ENCODE measurements around the gene ENO2.

DNA sequence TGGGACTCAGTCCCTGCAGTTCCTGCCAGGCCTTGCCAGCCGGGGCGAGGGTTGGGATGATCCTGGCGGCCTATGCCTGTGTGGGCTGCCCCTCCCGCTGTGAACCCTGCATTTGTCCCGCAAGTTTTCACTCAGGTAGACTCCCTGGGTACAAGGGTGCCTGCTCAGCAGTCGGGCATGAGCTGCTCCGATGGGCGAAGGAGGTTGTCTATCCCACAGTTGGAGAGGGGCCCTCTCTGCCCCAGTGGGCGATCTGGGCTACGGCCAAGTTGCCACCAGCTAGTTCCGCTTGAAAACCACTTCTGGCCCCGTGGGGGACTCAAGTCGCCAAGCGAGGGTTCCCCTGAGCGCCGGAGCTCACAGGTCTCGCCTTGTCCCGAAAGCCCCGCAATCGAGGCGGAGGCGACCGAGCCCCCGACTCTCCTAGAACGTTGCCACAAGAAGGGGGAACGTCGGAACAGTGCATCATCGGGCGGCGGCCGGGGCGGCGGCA is 47.4 kb upstream of the ENO2 start:
- TF ChIP-seq POLR2AphosphoS5 (IDR thresholded peaks at IDR 0.05; ENCODE audit: low read depth): no peak
- TF ChIP-seq, protein P1, sequence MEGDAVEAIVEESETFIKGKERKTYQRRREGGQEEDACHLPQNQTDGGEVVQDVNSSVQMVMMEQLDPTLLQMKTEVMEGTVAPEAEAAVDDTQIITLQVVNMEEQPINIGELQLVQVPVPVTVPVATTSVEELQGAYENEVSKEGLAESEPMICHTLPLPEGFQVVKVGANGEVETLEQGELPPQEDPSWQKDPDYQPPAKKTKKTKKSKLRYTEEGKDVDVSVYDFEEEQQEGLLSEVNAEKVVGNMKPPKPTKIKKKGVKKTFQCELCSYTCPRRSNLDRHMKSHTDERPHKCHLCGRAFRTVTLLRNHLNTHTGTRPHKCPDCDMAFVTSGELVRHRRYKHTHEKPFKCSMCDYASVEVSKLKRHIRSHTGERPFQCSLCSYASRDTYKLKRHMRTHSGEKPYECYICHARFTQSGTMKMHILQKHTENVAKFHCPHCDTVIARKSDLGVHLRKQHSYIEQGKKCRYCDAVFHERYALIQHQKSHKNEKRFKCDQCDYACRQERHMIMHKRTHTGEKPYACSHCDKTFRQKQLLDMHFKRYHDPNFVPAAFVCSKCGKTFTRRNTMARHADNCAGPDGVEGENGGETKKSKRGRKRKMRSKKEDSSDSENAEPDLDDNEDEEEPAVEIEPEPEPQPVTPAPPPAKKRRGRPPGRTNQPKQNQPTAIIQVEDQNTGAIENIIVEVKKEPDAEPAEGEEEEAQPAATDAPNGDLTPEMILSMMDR (IDR thresholded peaks at IDR 0.05; ENCODE audit: insufficient read depth, low read length): no peak
- TF ChIP-seq, protein P2, sequence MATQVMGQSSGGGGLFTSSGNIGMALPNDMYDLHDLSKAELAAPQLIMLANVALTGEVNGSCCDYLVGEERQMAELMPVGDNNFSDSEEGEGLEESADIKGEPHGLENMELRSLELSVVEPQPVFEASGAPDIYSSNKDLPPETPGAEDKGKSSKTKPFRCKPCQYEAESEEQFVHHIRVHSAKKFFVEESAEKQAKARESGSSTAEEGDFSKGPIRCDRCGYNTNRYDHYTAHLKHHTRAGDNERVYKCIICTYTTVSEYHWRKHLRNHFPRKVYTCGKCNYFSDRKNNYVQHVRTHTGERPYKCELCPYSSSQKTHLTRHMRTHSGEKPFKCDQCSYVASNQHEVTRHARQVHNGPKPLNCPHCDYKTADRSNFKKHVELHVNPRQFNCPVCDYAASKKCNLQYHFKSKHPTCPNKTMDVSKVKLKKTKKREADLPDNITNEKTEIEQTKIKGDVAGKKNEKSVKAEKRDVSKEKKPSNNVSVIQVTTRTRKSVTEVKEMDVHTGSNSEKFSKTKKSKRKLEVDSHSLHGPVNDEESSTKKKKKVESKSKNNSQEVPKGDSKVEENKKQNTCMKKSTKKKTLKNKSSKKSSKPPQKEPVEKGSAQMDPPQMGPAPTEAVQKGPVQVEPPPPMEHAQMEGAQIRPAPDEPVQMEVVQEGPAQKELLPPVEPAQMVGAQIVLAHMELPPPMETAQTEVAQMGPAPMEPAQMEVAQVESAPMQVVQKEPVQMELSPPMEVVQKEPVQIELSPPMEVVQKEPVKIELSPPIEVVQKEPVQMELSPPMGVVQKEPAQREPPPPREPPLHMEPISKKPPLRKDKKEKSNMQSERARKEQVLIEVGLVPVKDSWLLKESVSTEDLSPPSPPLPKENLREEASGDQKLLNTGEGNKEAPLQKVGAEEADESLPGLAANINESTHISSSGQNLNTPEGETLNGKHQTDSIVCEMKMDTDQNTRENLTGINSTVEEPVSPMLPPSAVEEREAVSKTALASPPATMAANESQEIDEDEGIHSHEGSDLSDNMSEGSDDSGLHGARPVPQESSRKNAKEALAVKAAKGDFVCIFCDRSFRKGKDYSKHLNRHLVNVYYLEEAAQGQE (IDR thresholded peaks at IDR 0.05; ENCODE audit: insufficient replicate concordance, low read depth): no peak
